ENCODE results near the gene ARHGAP42.

The ARHGAP42 gene

DNA sequence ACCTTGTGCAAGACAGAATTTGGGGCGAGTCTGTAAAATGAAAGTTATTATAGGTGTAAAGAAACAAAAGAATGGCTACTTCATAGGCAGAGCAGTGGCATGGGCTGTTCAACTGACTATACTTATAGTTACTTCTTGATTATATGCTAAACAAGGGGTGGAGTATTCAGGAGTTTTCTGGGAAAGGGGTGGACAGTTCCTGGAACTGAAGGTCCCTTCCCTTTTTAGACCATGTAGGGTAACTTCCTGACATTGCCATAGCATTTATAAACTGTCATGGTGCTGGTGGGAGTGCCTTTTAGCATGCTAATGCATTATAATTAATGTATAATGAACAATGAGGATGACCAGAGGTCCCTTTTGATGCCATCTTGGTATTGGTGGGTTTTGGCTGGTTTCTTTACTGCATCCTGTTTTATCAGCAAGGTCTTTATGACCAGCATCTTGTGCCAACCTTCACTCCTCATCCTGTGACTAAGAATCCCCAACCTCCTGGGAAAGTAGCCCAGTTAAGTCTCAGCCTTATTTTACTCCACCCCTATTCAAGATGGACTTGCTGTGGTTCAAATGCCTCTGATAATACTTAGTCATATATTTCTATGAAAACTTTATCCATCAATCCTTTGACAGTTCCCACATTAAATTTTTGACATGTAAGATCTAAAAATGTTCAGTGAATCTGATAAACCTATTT lies 118.6 kb downstream of the ARHGAP42 start:
- DNase-seq = no peak

DNA sequence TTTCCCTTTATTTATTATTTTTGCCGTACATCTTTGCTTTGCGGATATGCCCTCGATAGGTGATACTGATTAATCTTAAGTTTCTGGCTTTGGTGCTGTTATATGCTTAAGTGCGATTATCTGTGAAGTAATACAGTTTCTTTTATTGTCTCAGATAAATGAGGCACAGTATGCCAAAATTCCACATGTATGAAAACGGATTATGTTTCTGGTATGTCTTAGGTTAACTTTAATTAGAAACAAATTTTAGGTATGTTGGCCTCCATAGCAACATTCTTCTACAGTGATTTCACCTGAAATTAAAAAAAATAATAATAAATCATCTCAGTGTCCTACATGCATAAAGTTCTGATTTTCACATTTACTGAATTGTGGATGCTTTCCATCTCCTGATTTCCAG lies 119.2 kb downstream of the ARHGAP42 start:
- DNase-seq = no peak

DNA sequence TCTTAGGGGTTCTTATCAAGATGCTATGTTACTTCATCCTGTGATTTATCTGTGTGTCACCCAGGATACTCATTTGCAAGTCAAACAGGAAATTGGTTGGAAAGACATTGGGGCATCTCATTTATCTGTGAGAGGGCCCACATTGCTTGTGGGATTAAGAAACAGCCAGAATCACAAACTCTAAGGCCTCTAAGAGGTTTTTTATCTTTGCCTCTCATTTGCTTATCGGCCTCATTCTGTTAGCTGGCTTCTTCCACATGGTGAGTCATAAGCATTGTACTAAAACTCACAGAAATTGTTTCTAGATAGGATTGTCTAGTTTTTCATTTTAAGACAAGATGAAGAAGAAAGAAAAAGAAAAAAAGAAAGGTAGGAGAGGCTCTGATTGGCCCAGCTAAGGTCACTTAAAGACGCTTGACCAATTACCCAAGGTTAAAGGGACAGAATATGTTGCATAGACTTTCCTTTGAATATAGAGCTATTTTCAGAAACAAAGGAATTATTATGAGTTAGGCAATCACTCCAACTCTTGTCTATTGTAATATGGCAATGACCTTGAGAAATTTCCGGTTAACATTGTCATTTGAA lies 121.9 kb downstream of the ARHGAP42 start:
- DNase-seq = no peak

DNA sequence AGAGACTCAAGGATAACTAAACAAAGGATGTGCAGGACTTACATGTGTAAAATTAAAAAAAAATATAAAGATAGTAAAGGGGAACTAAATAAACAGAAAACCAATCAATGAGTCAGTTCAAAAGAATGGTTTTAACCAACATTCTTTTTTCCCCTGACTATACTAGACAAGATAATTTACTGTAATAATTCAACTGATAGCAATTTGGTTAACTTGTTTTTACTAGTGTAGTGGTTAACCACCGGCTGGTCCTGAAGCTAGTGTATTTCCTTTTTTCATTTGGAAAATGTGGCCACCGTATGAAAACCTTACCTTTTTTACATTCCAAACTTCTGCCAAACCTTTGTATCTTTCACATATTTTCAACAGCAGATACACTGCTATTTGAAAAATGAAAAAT lies 123.1 kb downstream of the ARHGAP42 start:
- no peak for DNase-seq

DNA sequence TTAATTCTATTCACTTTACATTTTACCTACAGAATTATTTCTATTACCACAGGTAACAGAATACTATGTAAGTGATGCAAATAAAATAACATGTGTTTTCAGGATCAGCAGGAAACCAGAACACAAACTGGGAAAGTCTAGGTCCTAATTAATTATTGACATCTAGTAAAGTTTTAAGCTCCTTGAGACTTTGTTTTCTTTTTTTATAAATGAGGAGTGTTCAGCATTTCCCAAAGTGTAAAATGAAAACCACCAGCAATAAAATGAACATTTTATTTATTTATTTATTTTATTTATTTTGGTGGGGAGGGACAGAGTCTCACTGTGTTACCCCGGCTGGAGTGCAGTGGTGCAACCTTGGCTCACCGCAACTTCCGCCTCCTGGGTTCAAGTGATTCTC lies 123.6 kb downstream of the ARHGAP42 start:
- no peak for DNase-seq

DNA sequence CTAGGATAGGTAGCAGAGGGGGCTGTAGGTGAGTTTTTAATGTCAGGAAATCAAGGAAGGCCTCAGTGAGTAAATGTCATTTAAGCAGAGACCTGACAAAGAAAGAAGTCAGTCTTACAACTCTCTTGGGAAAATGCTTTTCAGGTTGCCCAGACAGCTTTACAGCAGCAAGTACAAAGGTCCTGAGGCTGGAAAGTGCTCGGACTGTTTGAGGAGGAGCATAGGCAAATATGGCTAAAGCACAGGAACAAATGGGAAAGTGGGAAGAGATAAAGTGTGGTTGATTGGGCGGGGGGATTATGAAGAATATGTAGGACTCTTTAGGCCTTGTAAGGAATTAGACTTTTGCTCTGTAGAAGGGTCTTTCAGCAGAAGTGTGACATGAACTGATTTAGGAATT lies 125.4 kb downstream of the ARHGAP42 start:
- DNase-seq = no peak

DNA sequence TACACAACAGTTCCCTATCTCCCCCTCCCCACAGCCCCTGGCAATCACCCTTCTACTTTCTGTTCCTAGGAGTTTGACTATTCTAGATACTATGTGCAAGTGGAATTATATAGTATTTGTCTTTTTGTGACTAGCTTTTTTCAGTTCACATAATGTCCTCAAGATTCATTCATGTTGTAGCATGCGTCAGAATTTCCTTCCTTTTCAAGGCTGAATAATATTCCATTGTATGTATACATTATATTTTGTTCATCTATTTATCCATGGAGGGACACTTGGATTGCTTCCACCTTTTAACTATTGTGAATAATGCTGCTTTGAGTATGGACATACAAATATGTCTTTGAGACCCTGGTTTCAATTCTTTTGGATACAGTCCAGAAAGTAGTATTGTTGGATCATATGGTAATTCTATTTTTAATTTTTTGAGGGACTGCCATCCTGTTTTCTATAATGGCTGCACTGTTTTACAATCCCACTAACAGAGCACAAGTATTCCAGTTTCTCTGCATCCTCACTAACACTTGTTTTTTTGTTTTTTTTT lies 128.8 kb downstream of the ARHGAP42 start:
- no peak for DNase-seq

DNA sequence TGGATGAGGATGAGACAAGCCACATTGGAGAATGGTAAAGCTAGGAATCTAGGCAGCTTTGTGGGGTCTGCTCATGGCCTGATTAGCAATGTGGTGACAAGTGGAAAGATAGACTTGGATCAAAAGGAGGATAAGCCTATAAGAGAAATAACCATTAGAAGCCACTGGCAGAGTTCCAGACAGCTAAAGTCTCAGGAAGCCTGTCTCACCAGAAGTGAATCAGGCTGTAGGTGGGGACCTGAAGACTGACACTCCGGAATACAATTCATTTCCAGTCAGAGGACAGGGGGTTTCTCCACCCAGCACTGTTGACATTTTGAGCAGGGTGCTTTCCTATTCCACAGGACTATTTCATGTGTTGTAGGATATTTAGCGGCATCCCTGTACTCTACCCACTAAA lies 129.7 kb downstream of the ARHGAP42 start:
- DNase-seq = no peak

DNA sequence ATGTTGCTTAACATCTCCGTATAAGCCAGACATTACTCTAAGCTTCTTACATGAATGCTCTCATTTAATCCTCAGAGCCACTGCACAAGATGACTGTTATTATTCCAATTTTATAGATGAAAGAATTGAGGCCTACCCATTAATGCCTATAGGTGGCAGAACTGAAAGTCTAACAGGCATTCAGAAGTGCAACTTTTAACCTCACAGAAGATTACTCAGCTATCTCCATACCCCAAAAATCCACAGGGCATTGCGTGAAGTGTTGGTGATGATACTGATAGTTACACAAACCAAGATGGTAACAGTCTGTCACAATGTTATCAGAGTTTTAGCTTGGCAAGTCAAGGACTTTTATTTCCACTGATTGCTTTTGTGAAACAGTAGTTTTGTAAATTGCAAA lies 130.5 kb downstream of the ARHGAP42 start:
- no peak for DNase-seq

DNA sequence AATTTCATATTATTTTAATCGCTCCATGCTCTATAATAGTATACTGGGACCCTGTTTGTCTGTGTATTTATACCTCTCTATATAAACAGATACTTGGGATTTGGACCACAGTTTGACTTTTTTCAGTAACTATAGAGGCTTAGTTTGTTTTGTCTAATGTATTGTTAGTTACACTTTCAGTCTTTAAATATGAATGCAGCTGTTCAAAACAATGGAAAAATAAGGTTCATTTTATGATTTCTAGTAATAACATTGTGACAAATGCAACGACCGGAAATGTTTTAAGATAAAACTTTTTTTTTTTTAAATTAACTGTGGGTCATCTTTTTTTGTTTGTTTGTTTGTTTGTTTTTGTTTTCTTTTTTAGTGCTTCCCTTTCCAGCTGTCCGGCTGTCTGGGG lies 133.5 kb downstream of the ARHGAP42 start:
- no peak for DNase-seq

DNA sequence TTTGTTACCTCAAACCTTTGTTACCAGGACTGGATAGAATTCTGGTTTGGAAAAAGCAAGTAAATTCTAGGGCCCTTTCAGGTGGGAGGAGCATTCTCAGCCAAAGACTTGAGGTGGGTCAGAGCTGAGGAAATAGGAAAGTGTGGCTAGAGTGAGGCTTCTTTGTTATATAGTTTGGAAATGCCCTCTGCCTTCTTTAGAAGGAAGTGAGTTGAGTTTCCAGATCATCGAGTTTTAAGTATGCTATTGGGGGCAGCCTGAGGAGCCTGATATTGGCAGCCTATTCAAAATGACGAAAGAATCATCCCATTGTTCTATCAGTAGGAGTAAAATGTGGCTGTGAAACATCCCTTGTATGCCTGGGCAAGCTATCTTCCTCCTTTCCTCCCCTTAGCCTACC lies 134.1 kb downstream of the ARHGAP42 start:
- DNase-seq = no peak

DNA sequence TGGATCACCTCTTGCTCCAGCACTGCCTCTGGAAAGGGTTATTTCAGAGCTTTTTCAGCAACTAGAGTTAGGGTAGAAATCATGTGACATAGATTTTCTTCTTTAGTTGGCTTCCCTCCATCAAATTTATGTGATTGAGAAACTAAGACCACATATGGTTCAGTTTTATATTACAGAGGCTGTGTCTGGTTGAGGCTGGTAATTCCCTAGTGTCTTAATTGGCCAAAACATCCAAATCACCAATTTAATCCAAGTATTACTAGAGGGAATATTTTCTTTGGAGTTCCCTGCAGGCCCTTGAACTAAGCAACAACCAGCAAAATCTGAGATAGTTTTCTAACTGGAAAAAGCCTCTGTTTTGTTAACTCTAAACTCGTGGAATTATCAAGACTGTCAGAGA lies 136.3 kb downstream of the ARHGAP42 start:
- no peak for DNase-seq

DNA sequence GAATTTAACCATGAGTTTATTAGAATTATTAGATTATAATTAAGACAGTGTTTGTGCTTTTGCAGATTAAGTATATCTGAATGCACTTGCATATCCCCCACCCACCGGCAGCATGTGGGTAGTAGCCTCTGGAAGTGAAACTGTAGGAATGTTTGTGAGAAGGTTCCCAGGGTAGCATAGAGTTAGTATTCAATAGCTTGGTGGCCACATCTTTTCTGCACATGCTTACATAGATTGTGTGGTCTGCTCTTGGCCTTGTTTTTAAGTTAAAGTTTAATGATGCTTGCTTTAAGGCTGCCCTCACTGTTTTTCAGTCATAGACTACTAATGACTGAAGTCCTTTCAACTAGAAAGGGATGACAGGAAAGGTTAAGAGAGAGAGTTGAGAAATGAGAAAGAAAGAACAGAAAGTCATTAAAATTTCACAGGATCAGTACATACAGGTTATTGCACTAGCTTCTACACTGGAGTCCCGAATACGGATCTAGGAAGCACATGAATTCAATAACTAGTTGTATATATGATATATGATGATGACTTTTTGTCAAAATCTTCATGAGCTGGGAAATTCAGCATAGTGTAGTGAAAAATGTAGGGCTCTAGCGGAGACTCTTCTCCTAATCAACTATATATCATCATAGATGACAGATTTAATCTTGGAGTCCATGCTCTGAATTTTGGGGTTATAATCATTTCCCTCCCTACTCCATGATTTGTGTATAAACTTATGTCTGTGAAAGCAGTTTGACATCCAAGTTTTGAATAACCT lies 137.1 kb downstream of the ARHGAP42 start:
- no peak for DNase-seq

DNA sequence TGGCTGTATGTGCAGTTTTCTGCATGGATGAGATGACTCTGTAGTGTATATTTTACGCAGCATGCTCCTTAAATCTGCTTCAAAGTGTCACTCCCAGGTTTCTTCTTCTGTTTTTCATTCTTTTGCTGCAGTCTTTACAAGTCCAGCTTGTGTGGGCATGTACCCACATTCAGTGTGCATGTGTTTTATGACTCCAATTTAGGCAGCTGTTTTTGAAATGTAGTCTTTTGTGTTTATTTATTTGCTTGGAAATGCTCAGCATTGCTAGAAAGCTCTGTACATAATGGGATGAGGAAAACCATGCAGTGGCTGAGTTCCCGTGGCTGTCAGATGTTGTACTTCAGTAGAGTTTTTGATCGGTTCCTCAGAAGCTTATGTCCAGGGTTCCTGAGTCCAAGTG lies 138.5 kb downstream of the ARHGAP42 start:
- no peak for DNase-seq

DNA sequence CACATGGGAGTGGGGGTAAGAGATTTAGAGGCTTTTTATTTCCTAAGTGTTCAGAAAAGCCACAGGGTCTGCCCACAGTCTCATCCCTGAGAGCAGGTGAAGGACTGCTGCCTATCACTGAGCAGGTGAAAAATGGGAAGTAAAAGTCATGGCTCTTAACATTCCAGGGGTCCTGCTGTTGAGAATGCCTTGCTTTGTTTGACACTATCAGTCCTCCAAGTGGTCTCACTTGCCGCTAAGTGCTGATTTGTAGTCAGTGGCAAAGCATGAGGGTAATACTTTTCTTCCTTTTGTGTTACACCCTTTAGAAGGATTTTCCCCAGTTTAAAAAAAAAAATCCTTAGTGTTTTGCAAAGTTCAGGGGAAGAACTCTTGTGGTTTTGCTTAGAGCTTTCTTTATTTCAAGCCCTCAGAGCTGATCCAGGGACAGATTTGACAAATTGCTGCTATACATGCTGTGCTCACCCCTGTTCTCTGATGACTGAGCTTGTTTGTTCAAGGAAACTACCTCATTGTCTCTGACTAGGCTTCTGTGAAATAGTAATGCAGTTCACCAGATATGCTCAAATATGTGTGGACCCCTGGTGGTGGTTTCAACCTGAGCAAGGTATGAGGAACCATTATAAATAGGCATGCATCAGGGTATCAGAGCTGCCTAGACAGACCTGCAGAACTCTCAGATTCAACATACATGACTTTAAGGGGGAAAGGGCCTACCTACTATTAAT lies 141.0 kb downstream of the ARHGAP42 start:
- peak; percentile 54 for DNase-seq

DNA sequence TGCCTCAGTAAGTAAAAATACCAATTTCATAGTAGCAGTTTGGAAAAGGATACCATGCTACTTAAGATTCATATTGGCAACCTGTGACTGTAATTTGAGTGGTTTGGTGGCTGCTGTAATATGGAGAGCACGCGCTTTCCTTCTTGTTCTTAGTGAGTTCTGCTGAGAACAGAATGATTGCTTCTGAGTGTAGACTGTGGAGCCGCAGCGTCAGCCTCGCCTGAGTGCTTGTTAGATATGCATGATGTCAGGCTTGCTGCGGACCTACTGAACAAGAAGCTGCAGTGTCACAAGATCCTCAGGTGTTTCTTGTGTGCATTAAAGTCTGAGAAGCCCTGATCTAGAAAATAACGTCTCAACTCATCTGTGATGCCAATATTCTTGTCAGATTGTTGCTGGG lies 143.2 kb downstream of the ARHGAP42 start:
- DNase-seq = no peak

DNA sequence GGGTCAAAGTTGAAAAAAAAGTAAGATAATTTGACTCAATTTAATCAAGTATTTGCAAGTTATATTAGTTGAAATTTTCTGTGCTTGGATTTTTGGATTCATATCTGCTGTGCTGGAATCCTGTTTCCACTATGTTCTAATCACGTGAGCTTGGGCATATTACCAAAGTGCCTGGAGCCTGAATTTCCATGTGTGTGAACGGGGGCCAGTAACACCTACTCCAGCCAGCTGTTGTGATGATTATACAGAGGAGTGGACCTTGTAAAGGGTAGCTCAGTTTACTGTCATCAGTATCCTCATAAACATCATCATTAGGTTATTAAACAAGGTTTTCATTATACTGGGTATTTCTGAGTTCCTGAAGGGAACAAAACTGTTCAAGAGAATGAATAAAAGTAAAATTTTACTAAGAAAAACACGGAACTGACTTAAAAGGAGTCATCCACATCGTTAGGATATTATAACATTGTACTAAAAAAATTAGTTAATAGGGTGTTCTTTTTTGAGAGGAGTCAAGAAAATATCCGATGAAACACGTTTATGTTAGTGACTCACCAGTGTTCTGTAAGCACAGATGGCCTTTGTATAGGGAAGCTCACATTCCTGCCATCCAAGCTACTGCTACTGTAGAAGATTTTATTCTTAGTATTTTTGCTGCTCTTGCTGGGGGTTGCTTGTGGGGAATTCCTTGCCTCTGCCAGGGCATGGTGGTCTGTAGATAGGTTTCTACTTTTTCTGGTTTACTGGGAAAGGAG lies 144.1 kb downstream of the ARHGAP42 start:
- no peak for DNase-seq

DNA sequence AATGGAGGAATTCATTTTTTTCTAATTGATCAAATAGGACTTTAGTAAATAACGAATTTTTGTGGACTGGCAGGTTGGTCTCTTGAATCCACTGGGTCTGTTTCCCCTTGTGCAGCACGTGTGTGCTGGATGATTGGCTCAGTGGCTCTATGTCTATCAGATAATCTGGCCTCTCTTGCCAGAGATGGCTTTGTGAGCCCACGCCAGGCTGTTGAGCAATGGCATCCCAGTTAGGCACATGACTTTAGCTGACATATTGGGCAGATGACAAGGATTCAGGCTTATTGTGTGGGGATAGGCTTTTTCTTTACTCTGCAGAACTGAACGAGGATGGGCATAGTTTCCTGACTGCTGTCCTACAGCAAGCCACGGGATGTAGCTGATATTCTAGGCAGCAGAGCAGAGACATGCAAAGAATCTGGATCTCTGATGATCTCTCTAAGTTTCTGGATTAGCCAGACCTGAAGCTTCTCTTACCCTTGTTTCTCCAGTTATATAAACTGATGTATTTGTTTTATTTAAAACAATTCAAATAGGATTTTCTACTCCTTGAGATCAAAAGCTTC lies 144.9 kb downstream of the ARHGAP42 start:
- no peak for DNase-seq

DNA sequence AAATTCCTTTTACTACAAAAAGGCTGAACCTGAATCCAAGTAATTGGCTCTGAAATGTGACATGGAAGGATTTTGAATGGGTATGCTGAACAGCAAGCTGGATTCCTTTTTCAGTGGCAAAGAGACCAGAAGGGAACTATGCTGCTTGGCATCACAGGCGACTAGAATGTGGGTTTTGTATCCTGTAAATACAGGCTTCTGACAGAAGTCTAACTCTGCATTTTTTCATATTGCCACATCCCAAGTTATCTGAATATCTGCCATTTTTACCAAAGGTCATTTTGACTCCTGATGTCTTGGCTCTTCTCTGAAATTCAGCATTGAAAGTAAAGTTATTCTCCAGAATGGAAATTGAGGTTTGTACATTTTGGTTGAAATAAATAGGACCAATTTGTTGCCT lies 145.7 kb downstream of the ARHGAP42 start:
- no peak for DNase-seq

DNA sequence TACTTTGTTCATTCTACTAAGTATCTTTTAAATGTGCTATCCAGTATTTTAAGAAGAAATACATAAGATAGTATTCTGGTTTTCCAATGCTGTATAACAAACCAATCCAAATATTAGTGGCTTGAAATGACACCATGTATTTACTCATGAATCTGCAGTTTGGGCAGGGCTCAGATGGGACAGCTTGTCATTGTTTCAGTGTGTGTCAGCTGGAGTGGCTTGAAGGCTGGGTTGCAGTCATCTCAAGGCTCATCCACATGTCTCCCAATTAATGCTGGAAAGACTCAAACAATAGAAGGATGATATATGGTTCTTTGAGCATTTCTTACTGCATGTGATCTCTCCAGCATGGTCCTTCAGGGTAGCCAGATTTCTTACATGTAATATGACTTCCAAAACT lies 146.2 kb downstream of the ARHGAP42 start:
- DNase-seq = no peak

DNA sequence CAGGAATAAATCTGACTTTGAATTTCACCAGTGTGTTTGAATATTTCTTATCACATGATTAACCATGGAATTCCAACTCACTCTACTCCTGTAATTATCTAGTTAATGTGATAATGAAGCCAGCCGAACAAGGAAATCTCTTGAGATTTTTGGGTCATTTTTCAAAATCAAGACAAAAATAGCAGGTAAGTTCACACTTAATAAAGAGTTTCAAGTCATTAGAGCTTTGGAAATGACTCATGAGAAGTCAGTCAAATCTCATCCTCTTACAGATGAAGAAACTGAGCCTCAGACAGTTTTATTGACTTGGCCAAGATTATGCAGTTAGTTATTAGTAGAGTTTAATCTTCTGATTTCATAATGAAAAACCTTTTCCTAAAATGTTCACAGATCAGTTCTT lies 148.8 kb downstream of the ARHGAP42 start:
- no peak for DNase-seq

DNA sequence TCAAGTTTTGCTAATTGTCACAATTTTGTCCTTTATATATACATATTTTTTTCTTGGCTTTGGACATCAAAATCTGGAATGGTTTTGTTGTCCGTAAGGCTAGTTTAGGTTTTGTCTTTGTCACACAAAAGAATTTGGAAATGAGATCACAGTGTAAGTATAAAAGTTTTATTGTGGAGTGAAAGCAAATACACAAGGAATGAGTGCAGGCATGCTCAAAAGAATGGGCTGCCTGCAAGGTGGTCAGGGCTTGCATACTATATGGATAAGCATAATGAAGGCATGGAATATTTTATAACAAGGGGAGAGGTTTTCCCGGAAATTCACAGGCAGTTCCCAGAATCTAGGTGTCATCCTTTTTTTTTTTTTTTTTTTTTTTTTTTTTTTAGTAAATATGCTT lies 150.2 kb downstream of the ARHGAP42 start:
- no peak for DNase-seq
